OCI-LY1 (cell line): ENCODE data around the gene SLC25A21.

ENCODE experiments used
- EZH2 ChIP-seq: fragments of 200-600 bp; sonication (generic), shearing (Covaris generic); IDR thresholded peaks from 2 replicates; pipeline ENCODE4 v1.8.0; 2017; ENCODE audit warnings: borderline replicate concordance, mixed run types, mild to moderate bottlenecking, antibody characterized with exemption, low read length, moderate library complexity, mixed read lengths
- TF ChIP-seq, protein P1 (sequence below): fragments of 200-600 bp; sonication (generic), shearing (Covaris generic); IDR thresholded peaks from 2 replicates; pipeline ENCODE4 v1.5.1; 2017; ENCODE audit warnings: mild to moderate bottlenecking, antibody characterized with exemption, low read length, moderate library complexity, mixed read lengths

DNA sequence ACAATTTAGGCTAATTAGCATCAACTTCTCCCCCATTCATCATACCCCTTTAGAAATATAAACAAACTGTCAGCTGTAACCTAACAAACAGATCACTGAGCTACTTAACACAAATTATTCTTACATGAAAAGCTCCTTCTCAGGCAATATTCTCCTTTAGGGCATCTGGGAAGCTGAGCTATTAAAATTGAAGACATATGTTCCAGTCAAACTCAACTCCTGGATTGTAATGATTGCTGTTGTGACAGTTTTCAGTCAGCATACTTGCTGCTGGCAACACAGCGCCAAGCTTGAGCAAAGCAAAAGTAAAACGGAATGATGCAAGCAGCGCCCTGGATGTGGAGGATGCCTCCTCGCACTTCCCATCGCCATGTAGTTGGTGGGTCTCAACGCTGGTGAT lies 82.4 kb downstream of the SLC25A21 start:
- TF ChIP-seq, protein P1, sequence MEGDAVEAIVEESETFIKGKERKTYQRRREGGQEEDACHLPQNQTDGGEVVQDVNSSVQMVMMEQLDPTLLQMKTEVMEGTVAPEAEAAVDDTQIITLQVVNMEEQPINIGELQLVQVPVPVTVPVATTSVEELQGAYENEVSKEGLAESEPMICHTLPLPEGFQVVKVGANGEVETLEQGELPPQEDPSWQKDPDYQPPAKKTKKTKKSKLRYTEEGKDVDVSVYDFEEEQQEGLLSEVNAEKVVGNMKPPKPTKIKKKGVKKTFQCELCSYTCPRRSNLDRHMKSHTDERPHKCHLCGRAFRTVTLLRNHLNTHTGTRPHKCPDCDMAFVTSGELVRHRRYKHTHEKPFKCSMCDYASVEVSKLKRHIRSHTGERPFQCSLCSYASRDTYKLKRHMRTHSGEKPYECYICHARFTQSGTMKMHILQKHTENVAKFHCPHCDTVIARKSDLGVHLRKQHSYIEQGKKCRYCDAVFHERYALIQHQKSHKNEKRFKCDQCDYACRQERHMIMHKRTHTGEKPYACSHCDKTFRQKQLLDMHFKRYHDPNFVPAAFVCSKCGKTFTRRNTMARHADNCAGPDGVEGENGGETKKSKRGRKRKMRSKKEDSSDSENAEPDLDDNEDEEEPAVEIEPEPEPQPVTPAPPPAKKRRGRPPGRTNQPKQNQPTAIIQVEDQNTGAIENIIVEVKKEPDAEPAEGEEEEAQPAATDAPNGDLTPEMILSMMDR, result no peak
- TF ChIP-seq EZH2, result no peak
